ENCODE results near the gene KSR1. TPM values are rescaled to one million over a fixed set of nuclear protein-coding genes. Genes with fewer than 3 reads are reported as not detected.

The KSR1 gene
- total RNA-seq, 2 donors from 2014 or later = 33.7 to 46.3 TPM

- no peak overlapping the region for H3K27ac Mint-ChIP-seq
- DNase-seq = no peak
- H3K36me3 Mint-ChIP-seq (ENCODE audit: low read depth) = no peaks in the 10 kb centered on the region
- H3K4me1 Mint-ChIP-seq = peaks cover 60% of the 10 kb centered on the region
- Histone ChIP-seq H3K4me3 (ENCODE audit: low read length) (no peak overlapping the region), H3K9ac (ENCODE audit: extremely low read depth, low read length, poor library complexity, severe bottlenecking) (no peak overlapping the region), H3K36me3 (ENCODE audit: control insufficient read depth, insufficient read depth, low read length) (no peaks in the 10 kb centered on the region), H3K9me3 (ENCODE audit: control insufficient read depth, low read length) (no peaks in the 10 kb centered on the region), H3K4me1 (ENCODE audit: control insufficient read depth, insufficient read depth, low read length) (peaks cover 6% of the 10 kb centered on the region), H3K27me3 (ENCODE audit: control insufficient read depth, insufficient read depth, low read length, poor library complexity, severe bottlenecking) (no peaks in the 10 kb centered on the region), H3K27ac (ENCODE audit: low read depth, low read length) (no peak overlapping the region)
- TF ChIP-seq CTCF (conservative IDR thresholded peaks at IDR 0.05) = no peak
- no peaks in the 10 kb centered on the region for H3K9me3 Mint-ChIP-seq
- whole genome bisulfite sequencing, 2 experiments (ENCODE audit: insufficient coverage in 1 of 2, insufficient read length in 1 of 2) = 91 to 92% methylated on average over 3 to 7 of the region's 7 CpGs
- H3K4me3 Mint-ChIP-seq = no peak overlapping the region
- H3K27me3 Mint-ChIP-seq (ENCODE audit: insufficient read depth) = peaks cover 4% of the 10 kb centered on the region
Observed at GRCh38 chr17:27514595-27515413, 58.6 kb downstream of the KSR1 start.

GRCh38 chr17:27518048-27518447 is 61.8 kb downstream of the KSR1 start:
- no peak for TF ChIP-seq CTCF (conservative IDR thresholded peaks at IDR 0.05)
- H3K4me1 ChIP-seq (ENCODE audit: control insufficient read depth, insufficient read depth, low read length) = peaks cover 15% of the 10 kb centered on the region
- no peak overlapping the region for H3K27ac Mint-ChIP-seq
- no peaks in the 10 kb centered on the region for H3K27me3 ChIP-seq (ENCODE audit: control insufficient read depth, insufficient read depth, low read length, poor library complexity, severe bottlenecking)
- no peaks in the 10 kb centered on the region for H3K36me3 Mint-ChIP-seq (ENCODE audit: low read depth)
- H3K4me3 ChIP-seq (ENCODE audit: low read length) = no peak overlapping the region
- H3K4me1 Mint-ChIP-seq = peaks cover 57% of the 10 kb centered on the region
- no peak for DNase-seq
- no peaks in the 10 kb centered on the region for H3K36me3 ChIP-seq (ENCODE audit: control insufficient read depth, insufficient read depth, low read length)
- no peak overlapping the region for H3K4me3 Mint-ChIP-seq
- no peaks in the 10 kb centered on the region for H3K9me3 Mint-ChIP-seq
- H3K27ac ChIP-seq (ENCODE audit: low read depth, low read length) = no peak overlapping the region
- peaks cover 4% of the 10 kb centered on the region for H3K27me3 Mint-ChIP-seq (ENCODE audit: insufficient read depth)
- H3K9ac ChIP-seq (ENCODE audit: extremely low read depth, low read length, poor library complexity, severe bottlenecking) = no peak overlapping the region
- WGBS, 2 experiments (ENCODE audit: insufficient coverage in 1 of 2, insufficient read length in 1 of 2) = 87 to 91% methylated on average over 3 of the region's 3 CpGs
- no peaks in the 10 kb centered on the region for H3K9me3 ChIP-seq (ENCODE audit: control insufficient read depth, low read length)

- no peak overlapping the region for H3K9ac ChIP-seq (ENCODE audit: extremely low read depth, low read length, poor library complexity, severe bottlenecking)
- Mint-ChIP-seq H3K4me3 (no peak overlapping the region), H3K27ac (peak overlapping the region; percentile 67), H3K9me3 (no peaks in the 10 kb centered on the region), H3K4me1 (peaks cover 55% of the 10 kb centered on the region), H3K27me3 (ENCODE audit: insufficient read depth) (peaks cover 4% of the 10 kb centered on the region), H3K36me3 (ENCODE audit: low read depth) (no peaks in the 10 kb centered on the region)
- H3K27me3 ChIP-seq (ENCODE audit: control insufficient read depth, insufficient read depth, low read length, poor library complexity, severe bottlenecking) = no peaks in the 10 kb centered on the region
- no peaks in the 10 kb centered on the region for H3K9me3 ChIP-seq (ENCODE audit: control insufficient read depth, low read length)
- H3K4me1 ChIP-seq (ENCODE audit: control insufficient read depth, insufficient read depth, low read length) = peaks cover 15% of the 10 kb centered on the region
- TF ChIP-seq CTCF (conservative IDR thresholded peaks at IDR 0.05) = no peak
- no peak for DNase-seq
- 89 to 90% methylated on average over 5 to 13 of the region's 13 CpGs for WGBS, 2 experiments (ENCODE audit: insufficient coverage in 1 of 2, insufficient read length in 1 of 2)
- no peak overlapping the region for H3K27ac ChIP-seq (ENCODE audit: low read depth, low read length)
- H3K36me3 ChIP-seq (ENCODE audit: control insufficient read depth, insufficient read depth, low read length) = no peaks in the 10 kb centered on the region
- H3K4me3 ChIP-seq (ENCODE audit: low read length) = no peak overlapping the region
Observed at GRCh38 chr17:27518545-27519521, 62.6 kb downstream of the KSR1 start.
